Esophagus (tissue), 2 donors: ENCODE measurements around the gene SCD5. TPM values are rescaled to one million over a fixed set of nuclear protein-coding genes. Genes with fewer than 3 reads are reported as not detected.
A peak's percentile ranks its signal among the peaks of the same experiment; 100 is the strongest.

ENCODE experiments used
- H3K27ac ChIP-seq, 2 donors: one replicate each; pipeline ENCODE4 v1.5.1; 2013; ENCODE audit warnings: low read depth in 2 of 2, mild to moderate bottlenecking in 2 of 2, inconsistent platforms in 1 of 2, low read length in 1 of 2, moderate library complexity in 1 of 2
- H3K27me3 ChIP-seq, 2 donors: one replicate each; pipeline ENCODE4 v1.6.1; 2013; ENCODE audit warnings: low read length in 2 of 2, control low read depth in 1 of 2, mild to moderate bottlenecking in 1 of 2; ENCODE audit not compliant: insufficient read depth in 2 of 2, control insufficient read depth in 1 of 2
- H3K36me3 ChIP-seq, 2 donors: one replicate each; pipeline ENCODE4 v1.6.1; 2013; ENCODE audit warnings: low read length in 1 of 2; ENCODE audit not compliant: control insufficient read depth in 2 of 2, insufficient read depth in 2 of 2
- H3K4me1 ChIP-seq, 2 donors: one replicate each; pipeline ENCODE4 v1.6.1; 2013; ENCODE audit warnings: low read length in 1 of 2; ENCODE audit not compliant: control insufficient read depth in 2 of 2, insufficient read depth in 2 of 2
- H3K4me3 ChIP-seq, 2 donors: one replicate each; pipeline ENCODE4 v1.5.1; 2013; ENCODE audit warnings: low read length in 2 of 2, mild to moderate bottlenecking in 2 of 2, low read depth in 1 of 2, moderate library complexity in 1 of 2
- H3K9me3 ChIP-seq, 2 donors: one replicate each; pipeline ENCODE4 v1.6.1; 2013; ENCODE audit warnings: mild to moderate bottlenecking in 2 of 2, low read depth in 1 of 2, low read length in 1 of 2, moderate library complexity in 1 of 2; ENCODE audit not compliant: control insufficient read depth in 2 of 2, insufficient read depth in 1 of 2
- WGBS, 2 donors: extraction: QIAGEN DNeasy Blood & Tissue Kit; methylation state at CpG; one replicate each; pipeline ENCODE4 v1.1.7; 2013; 5-methylcytosine and 5-hydroxymethylcytosine counted together
- polyA plus RNA-seq, 2 donors: library from polyadenylated mRNA; stranded (reverse); fragments of 200-250 nt; gene quantifications; one replicate each; pipeline ENCODE4 v1.2.3, GENCODE V29; 2013
- donor health status: healthy with polysubstance abuse.
- donor health status: Bipolar disorder and iron deficiency.

SCD5 gene
- polyA plus RNA-seq, 2 donors, result 2.5 to 2.9 TPM

- H3K36me3 ChIP-seq, result no peaks in the 10 kb centered on the region
- H3K27ac ChIP-seq, result no peak overlapping the region
- WGBS, 2 donors, result 90 to 95% methylated on average over 5 of the region's 5 CpGs
- peaks cover 0 to 1% of the 10 kb centered on the region in 2 donors for H3K4me1 ChIP-seq
- no peaks in the 10 kb centered on the region for H3K9me3 ChIP-seq
- no peaks in the 10 kb centered on the region for H3K27me3 ChIP-seq
- H3K4me3 ChIP-seq, result no peak overlapping the region
Observed at GRCh38 chr4:82741188-82741587, 57.4 kb downstream of the SCD5 start.

- peaks cover 0 to 1% of the 10 kb centered on the region in 2 donors for H3K4me1 ChIP-seq
- no peaks in the 10 kb centered on the region for H3K9me3 ChIP-seq
- no peak overlapping the region for H3K4me3 ChIP-seq
- H3K27ac ChIP-seq, result no peak overlapping the region
- 70 to 73% methylated on average over 23 of the region's 23 CpGs for WGBS, 2 donors
- no peaks in the 10 kb centered on the region for H3K27me3 ChIP-seq
- H3K36me3 ChIP-seq, result no peaks in the 10 kb centered on the region
Observed at GRCh38 chr4:82739287-82740190, 59.1 kb downstream of the SCD5 start.

- Histone ChIP-seq H3K9me3 (peaks cover 0 to 2% of the 10 kb centered on the region in 2 donors), H3K4me1 (no peaks in the 10 kb centered on the region)
Observed at GRCh38 chr4:82737354-82737753, 61.2 kb downstream of the SCD5 start.

GRCh38 chr4:82733636-82734035 lies 65.0 kb downstream of the SCD5 start:
- Histone ChIP-seq H3K36me3 (no peaks in the 10 kb centered on the region), H3K4me3 (no peak overlapping the region), H3K27ac (no peak overlapping the region), H3K4me1 (peaks cover 0 to 4% of the 10 kb centered on the region in 2 donors), H3K27me3 (no peaks in the 10 kb centered on the region), H3K9me3 (peaks cover 0 to 2% of the 10 kb centered on the region in 2 donors)
- 82 to 85% methylated on average over 7 of the region's 7 CpGs for WGBS, 2 donors

More at GRCh38 chr4:82737354-82737753, 61.2 kb downstream of the SCD5 start:
- H3K27ac ChIP-seq, result no peak overlapping the region
- no peaks in the 10 kb centered on the region for H3K27me3 ChIP-seq
- no peak overlapping the region for H3K4me3 ChIP-seq
- H3K36me3 ChIP-seq, result no peaks in the 10 kb centered on the region

- H3K27ac ChIP-seq, result no peak overlapping the region
- H3K36me3 ChIP-seq, result no peaks in the 10 kb centered on the region
- H3K27me3 ChIP-seq, result no peaks in the 10 kb centered on the region
- H3K9me3 ChIP-seq, result no peaks in the 10 kb centered on the region
- 83 to 95% methylated on average over 1 of the region's 1 CpG for WGBS, 2 donors
- no peak overlapping the region for H3K4me3 ChIP-seq
- peaks cover 0 to 4% of the 10 kb centered on the region in 2 donors for H3K4me1 ChIP-seq
Observed at GRCh38 chr4:82728301-82728700, 70.3 kb downstream of the SCD5 start.

- Histone ChIP-seq H3K27ac (no peak overlapping the region), H3K27me3 (no peaks in the 10 kb centered on the region), H3K9me3 (no peaks in the 10 kb centered on the region), H3K4me1 (peaks cover 0 to 4% of the 10 kb centered on the region in 2 donors), H3K36me3 (no peaks in the 10 kb centered on the region), H3K4me3 (no peak overlapping the region)
- 70 to 74% methylated on average over 5 of the region's 5 CpGs for WGBS, 2 donors
Observed at GRCh38 chr4:82726596-82726995, 72.0 kb downstream of the SCD5 start.

GRCh38 chr4:82721819-82722423 lies 76.7 kb downstream of the SCD5 start:
- 36 to 47% methylated on average over 2 of the region's 2 CpGs for WGBS, 2 donors
- no peaks in the 10 kb centered on the region for H3K4me1 ChIP-seq
- H3K9me3 ChIP-seq, result no peaks in the 10 kb centered on the region
- H3K36me3 ChIP-seq, result no peaks in the 10 kb centered on the region
- no peak overlapping the region for H3K27ac ChIP-seq
- H3K27me3 ChIP-seq, result no peaks in the 10 kb centered on the region
- no peak overlapping the region for H3K4me3 ChIP-seq

- Histone ChIP-seq H3K27ac (peak overlapping the region in 1 of 2 donors; percentile 3), H3K4me3 (no peak overlapping the region)
Observed at GRCh38 chr4:82718162-82718940, 80.2 kb downstream of the SCD5 start.

GRCh38 chr4:82715731-82716617 lies 82.6 kb downstream of the SCD5 start:
- Histone ChIP-seq H3K4me1 (no peaks in the 10 kb centered on the region), H3K27ac (no peak overlapping the region), H3K36me3 (no peaks in the 10 kb centered on the region), H3K27me3 (no peaks in the 10 kb centered on the region), H3K4me3 (no peak overlapping the region), H3K9me3 (no peaks in the 10 kb centered on the region)
- 71 to 73% methylated on average over 12 of the region's 12 CpGs for WGBS, 2 donors

More at GRCh38 chr4:82718162-82718940, 80.2 kb downstream of the SCD5 start:
- Histone ChIP-seq H3K4me1 (no peaks in the 10 kb centered on the region), H3K27me3 (no peaks in the 10 kb centered on the region), H3K36me3 (no peaks in the 10 kb centered on the region), H3K9me3 (no peaks in the 10 kb centered on the region)
- WGBS, 2 donors, result 60 to 63% methylated on average over 7 of the region's 7 CpGs
